Osteoblast (primary cell): ENCODE measurements around the gene IFITM2. TPM values are rescaled to one million over a fixed set of nuclear protein-coding genes. Genes with fewer than 3 reads are reported as not detected.

Source experiments
- DNase-seq: peaks from one replicate; pipeline ENCODE4 v3.0.0; 2011; ENCODE audit warnings: low spot score, mixed read lengths; ENCODE audit not compliant: insufficient read length; ENCODE audit errors: missing footprints
- H2AFZ ChIP-seq: 2 replicates; pipeline ENCODE4 v1.6.0; 2011; ENCODE audit warnings: mild to moderate bottlenecking, low read length
- H3K27ac ChIP-seq: 2 replicates; pipeline ENCODE4 v1.5.1; 2011; ENCODE audit warnings: mild to moderate bottlenecking, low read depth, low read length, moderate library complexity
- H3K27me3 ChIP-seq: 2 replicates; pipeline ENCODE4 v1.6.0; 2012; ENCODE audit warnings: mild to moderate bottlenecking, control low read depth, inconsistent platforms, low read length, moderate library complexity; ENCODE audit not compliant: insufficient read depth
- H3K36me3 ChIP-seq: 2 replicates; pipeline ENCODE4 v1.5.1; 2011; ENCODE audit warnings: mild to moderate bottlenecking, low read length, control low read depth, moderate library complexity; ENCODE audit not compliant: insufficient read depth
- H3K4me1 ChIP-seq: 2 replicates; pipeline ENCODE4 v1.5.1; 2011; ENCODE audit warnings: mild to moderate bottlenecking, low read length, control low read depth, moderate library complexity; ENCODE audit not compliant: insufficient read depth
- H3K4me2 ChIP-seq: 2 replicates; pipeline ENCODE4 v1.6.0; 2011; ENCODE audit warnings: mild to moderate bottlenecking, low read length; ENCODE audit not compliant: insufficient read depth
- H3K4me3 ChIP-seq: fragments of 200-600 bp; sonication (generic); 3 replicates; pipeline ENCODE4 v1.5.1; 2012; ENCODE audit warnings: mild to moderate bottlenecking, low read length, inconsistent platforms; ENCODE audit not compliant: insufficient read depth
- H3K79me2 ChIP-seq: 2 replicates; pipeline ENCODE4 v1.6.0; 2012; ENCODE audit warnings: mild to moderate bottlenecking, low read length, control low read depth, inconsistent platforms; ENCODE audit not compliant: insufficient read depth
- H3K9me3 ChIP-seq: 2 replicates; pipeline ENCODE4 v1.5.1; 2011; ENCODE audit warnings: low read depth, low read length, control low read depth
- H4K20me1 ChIP-seq: 2 replicates; pipeline ENCODE4 v1.6.0; 2012; ENCODE audit warnings: mild to moderate bottlenecking, low read length, control low read depth; ENCODE audit not compliant: insufficient read depth
- total RNA-seq: library from RNA; depleted of rRNA; stranded (reverse); fragments of >200 nt; gene quantifications from 2 replicates; pipeline ENCODE4 v1.2.3, GENCODE V29; 2012
- TF ChIP-seq, protein P1 (sequence below): IDR thresholded peaks from 2 replicates; pipeline ENCODE4 v1.5.1; 2011; ENCODE audit warnings: mild to moderate bottlenecking, low read depth, low read length, moderate library complexity; ENCODE audit errors: extremely low read depth

Gene IFITM2
- total RNA-seq, 1 donor = 105 TPM

DNA sequence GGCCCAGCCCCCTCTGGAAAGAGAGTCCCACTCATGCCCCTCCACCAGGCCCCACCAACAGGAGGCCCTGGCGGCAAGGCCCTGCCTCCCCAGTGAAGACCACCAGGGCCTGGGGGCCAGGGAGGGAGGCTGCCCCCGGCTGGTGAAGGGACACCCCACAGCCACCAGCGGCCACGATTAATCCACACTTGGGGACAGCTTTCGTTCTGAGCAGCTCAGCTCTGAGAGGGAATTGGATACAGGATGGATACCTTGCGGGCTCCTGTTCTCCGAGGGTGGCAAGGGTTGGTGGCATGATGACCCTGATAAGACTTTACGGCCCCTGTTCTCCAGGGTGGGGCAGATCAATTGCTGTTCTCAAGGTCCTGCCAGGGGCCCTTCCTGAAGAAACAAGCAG lies 36.3 kb upstream of the IFITM2 start:
- TF ChIP-seq, protein P1, sequence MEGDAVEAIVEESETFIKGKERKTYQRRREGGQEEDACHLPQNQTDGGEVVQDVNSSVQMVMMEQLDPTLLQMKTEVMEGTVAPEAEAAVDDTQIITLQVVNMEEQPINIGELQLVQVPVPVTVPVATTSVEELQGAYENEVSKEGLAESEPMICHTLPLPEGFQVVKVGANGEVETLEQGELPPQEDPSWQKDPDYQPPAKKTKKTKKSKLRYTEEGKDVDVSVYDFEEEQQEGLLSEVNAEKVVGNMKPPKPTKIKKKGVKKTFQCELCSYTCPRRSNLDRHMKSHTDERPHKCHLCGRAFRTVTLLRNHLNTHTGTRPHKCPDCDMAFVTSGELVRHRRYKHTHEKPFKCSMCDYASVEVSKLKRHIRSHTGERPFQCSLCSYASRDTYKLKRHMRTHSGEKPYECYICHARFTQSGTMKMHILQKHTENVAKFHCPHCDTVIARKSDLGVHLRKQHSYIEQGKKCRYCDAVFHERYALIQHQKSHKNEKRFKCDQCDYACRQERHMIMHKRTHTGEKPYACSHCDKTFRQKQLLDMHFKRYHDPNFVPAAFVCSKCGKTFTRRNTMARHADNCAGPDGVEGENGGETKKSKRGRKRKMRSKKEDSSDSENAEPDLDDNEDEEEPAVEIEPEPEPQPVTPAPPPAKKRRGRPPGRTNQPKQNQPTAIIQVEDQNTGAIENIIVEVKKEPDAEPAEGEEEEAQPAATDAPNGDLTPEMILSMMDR = no peak
- peaks cover 17% of the 10 kb centered on the region for H3K27me3 ChIP-seq
- H3K4me3 ChIP-seq = no peak overlapping the region
- H3K36me3 ChIP-seq = no peaks in the 10 kb centered on the region
- no peaks in the 10 kb centered on the region for H3K79me2 ChIP-seq
- peak; percentile 65 for DNase-seq
- H2AFZ ChIP-seq = no peak overlapping the region
- no peaks in the 10 kb centered on the region for H3K4me1 ChIP-seq
- H3K4me2 ChIP-seq = no peak overlapping the region
- H3K9me3 ChIP-seq = no peaks in the 10 kb centered on the region
- no peak overlapping the region for H3K27ac ChIP-seq
- no peaks in the 10 kb centered on the region for H4K20me1 ChIP-seq

DNA sequence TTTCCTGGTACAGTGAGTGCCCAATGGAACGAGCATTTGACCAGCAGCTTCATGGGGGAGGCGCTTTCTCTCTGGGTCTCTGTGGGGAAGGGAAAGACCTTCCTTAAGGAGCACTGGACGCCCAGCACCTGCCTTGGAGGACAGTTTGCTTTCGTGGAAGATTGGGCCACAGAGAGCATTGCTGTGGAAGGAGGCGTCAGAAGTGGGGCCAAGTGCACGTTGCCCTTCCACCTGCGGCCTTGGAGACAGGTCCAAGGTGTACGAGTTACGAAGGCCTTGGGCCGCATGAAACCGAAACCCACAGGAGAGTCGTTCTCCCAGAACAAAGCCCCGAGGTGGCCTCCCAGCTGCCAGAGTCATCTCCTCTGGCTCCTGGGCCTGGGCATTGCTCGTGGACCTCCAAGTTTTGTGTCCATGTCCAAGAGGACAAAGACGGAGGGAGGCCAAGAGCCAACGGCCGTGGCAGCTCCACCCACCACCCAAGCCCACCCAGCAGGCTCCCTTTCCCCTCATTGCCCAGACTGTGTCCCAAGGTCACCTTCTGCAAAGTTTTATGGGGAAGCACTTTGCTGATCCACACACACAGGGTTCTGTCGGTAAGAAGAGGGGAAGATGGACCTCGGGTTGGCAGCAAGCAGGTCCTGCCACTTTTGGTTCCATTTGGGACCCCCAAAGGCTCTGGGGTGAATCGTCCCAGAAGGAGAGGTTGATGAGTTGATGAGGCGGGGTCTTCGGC lies 35.3 kb upstream of the IFITM2 start:
- no peaks in the 10 kb centered on the region for H4K20me1 ChIP-seq
- H3K4me3 ChIP-seq = no peak overlapping the region
- no peaks in the 10 kb centered on the region for H3K36me3 ChIP-seq
- peak; percentile 42 for DNase-seq
- no peaks in the 10 kb centered on the region for H3K79me2 ChIP-seq
- H2AFZ ChIP-seq = no peak overlapping the region
- TF ChIP-seq, protein P1 = no peak
- H3K27ac ChIP-seq = no peak overlapping the region
- H3K27me3 ChIP-seq = peaks cover 18% of the 10 kb centered on the region
- no peak overlapping the region for H3K4me2 ChIP-seq
- no peaks in the 10 kb centered on the region for H3K4me1 ChIP-seq
- H3K9me3 ChIP-seq = no peaks in the 10 kb centered on the region

DNA sequence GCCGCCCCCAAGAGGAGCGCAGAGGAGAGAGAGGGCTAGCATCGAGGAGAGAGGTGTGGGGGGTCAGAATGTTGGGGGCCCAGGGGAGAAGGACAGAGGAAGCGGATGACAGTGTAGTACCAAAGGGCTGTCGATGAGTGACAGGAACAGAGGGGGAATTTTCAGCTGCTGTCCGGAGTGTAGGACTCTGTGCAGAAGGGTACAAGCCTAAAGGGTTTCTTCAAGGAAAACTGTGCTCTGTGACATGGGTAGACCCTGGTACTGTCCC lies 34.8 kb upstream of the IFITM2 start:
- Histone ChIP-seq H2AFZ (no peak overlapping the region), H3K4me1 (no peaks in the 10 kb centered on the region), H3K36me3 (no peaks in the 10 kb centered on the region), H3K4me2 (no peak overlapping the region), H3K27ac (no peak overlapping the region), H3K9me3 (no peaks in the 10 kb centered on the region), H3K79me2 (no peaks in the 10 kb centered on the region), H4K20me1 (no peaks in the 10 kb centered on the region), H3K27me3 (peaks cover 23% of the 10 kb centered on the region), H3K4me3 (no peak overlapping the region)
- DNase-seq = no peak
- TF ChIP-seq, protein P1 = no peak

DNA sequence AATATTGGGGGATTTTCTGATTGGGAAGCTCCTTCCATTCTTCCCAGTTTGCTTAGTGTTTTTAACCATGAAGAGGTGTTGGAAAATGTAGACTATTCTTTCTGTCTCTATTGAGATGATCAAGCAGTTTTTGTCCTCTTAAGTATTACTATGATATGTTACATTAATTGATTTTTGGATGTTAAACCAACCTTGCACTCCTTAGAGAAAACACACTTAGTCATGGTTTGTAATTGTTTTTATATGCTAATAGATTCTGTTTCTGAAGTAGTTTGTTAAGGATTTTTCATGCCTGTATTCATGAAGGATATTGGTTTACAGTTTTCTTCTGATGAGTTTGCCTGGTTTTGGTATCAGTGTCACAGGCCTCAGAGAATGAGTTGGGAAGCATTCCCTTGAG lies 31.4 kb upstream of the IFITM2 start:
- H3K4me2 ChIP-seq = no peak overlapping the region
- no peaks in the 10 kb centered on the region for H3K36me3 ChIP-seq
- no peaks in the 10 kb centered on the region for H3K9me3 ChIP-seq
- TF ChIP-seq, protein P1 = no peak
- no peak overlapping the region for H2AFZ ChIP-seq
- no peak overlapping the region for H3K4me3 ChIP-seq
- peaks cover 51% of the 10 kb centered on the region for H3K27me3 ChIP-seq
- no peak for DNase-seq
- H4K20me1 ChIP-seq = no peaks in the 10 kb centered on the region
- H3K4me1 ChIP-seq = no peaks in the 10 kb centered on the region
- no peaks in the 10 kb centered on the region for H3K79me2 ChIP-seq
- H3K27ac ChIP-seq = no peak overlapping the region
